Tibial nerve (tissue), 4 donors: ENCODE measurements around the gene TNNC1. TPM values are rescaled to one million over a fixed set of nuclear protein-coding genes. Genes with fewer than 3 reads are reported as not detected.

Experiments used
- DNase-seq, 2 donors: peaks; one replicate each; pipeline ENCODE4 v3.0.0-alpha.2; 2019; ENCODE audit warnings: low spot score in 2 of 2
- H3K27ac ChIP-seq, 4 donors: fragments of 200-600 bp; sonication (generic) in 3 of 4; one replicate each; pipeline ENCODE4 v1.5.1; 2017 to 2019; ENCODE audit warnings: mild to moderate bottlenecking in 1 of 4
- H3K27me3 ChIP-seq, 2 donors: fragments of 200-600 bp; sonication (generic) in 1 of 2; one replicate each; pipeline versions ENCODE4 v1.5.1 to v1.6.0; 2017 to 2019
- H3K36me3 ChIP-seq, 3 donors: fragments of 200-600 bp; sonication (generic); one replicate each; pipeline ENCODE4 v1.5.1; 2018 to 2019
- H3K4me1 ChIP-seq, 4 donors: fragments of 200-600 bp; sonication (generic) in 3 of 4; one replicate each; pipeline ENCODE4 v1.5.1; 2017 to 2019
- H3K4me3 ChIP-seq, 4 donors: fragments of 200-600 bp; sonication (generic) in 3 of 4; one replicate each; pipeline ENCODE4 v1.5.1; 2017 to 2019; ENCODE audit warnings: mild to moderate bottlenecking in 1 of 4, moderate library complexity in 1 of 4
- H3K9me3 ChIP-seq, 4 donors: fragments of 200-600 bp; sonication (generic) in 3 of 4; one replicate each; pipeline ENCODE4 v1.5.1; 2017 to 2019
- EP300 ChIP-seq, 2 donors: sonication (generic); formaldehyde crosslinking; IDR thresholded peaks; one replicate each; pipeline ENCODE4 v1.6.1; 2017; ENCODE audit warnings: antibody characterized with exemption in 2 of 2, mild to moderate bottlenecking in 1 of 2
- POLR2A ChIP-seq, 2 donors: fragments of 450-650 bp; IDR thresholded peaks; one replicate each; pipeline ENCODE4 v1.6.1; 2017; ENCODE audit warnings: antibody characterized with exemption in 2 of 2, mild to moderate bottlenecking in 2 of 2, moderate library complexity in 2 of 2
- WGBS, 2 donors: methylation state at CpG; one replicate each; pipeline ENCODE4 v1.1.5; 2018; 5-methylcytosine and 5-hydroxymethylcytosine counted together
- total RNA-seq, 4 donors: library from RNA; depleted of rRNA; stranded (reverse); fragments of >200 nt; gene quantifications; one replicate each; pipeline ENCODE4 v1.1.0, GENCODE V29; 2016
- TF ChIP-seq, protein P1 (sequence below), 5 experiments: fragments of 200-600 bp in 3 of 5; fragments of 450-650 bp in 2 of 5; sonication (generic) in 3 of 5; IDR thresholded peaks; one replicate each; pipeline ENCODE4 v1.5.1; 2016 to 2019; ENCODE audit warnings: antibody characterized with exemption in 5 of 5, mild to moderate bottlenecking in 3 of 5, moderate library complexity in 2 of 5

Gene TNNC1
- total RNA-seq, 4 donors from 2014 or later = 235 to 624 (median 535) TPM

DNA sequence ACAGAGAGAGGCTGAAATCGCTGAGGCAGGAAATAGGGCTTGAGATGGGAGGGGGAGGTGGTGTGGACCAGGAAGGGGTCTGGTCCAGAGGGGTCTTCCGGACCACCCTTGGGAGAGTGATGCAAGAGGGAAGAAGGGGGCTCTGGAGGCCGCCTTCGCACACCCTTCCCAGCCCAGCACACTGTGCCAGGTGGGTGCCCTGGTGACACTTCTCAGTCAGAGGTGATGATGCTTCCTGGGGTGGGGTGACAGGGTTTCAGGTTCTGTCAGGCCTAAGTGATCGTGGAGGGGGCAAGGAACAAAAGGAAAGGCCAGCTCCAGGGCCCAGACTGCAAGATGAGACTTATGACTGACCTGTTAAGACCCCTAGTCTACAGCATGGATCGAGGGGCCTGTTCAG is 21.6 kb downstream of the TNNC1 start:
- Histone ChIP-seq H3K36me3 (no peaks in the 10 kb centered on the region), H3K27ac (peak overlapping the region in 3 of 4 donors; percentile 69 to 76 (median 74)), H3K4me1 (peaks cover 0 to 56% (median 25%) of the 10 kb centered on the region in 4 donors), H3K9me3 (no peaks in the 10 kb centered on the region), H3K4me3 (no peak overlapping the region), H3K27me3 (no peaks in the 10 kb centered on the region)
- DNase-seq = no peak
- TF ChIP-seq, protein P1, sequence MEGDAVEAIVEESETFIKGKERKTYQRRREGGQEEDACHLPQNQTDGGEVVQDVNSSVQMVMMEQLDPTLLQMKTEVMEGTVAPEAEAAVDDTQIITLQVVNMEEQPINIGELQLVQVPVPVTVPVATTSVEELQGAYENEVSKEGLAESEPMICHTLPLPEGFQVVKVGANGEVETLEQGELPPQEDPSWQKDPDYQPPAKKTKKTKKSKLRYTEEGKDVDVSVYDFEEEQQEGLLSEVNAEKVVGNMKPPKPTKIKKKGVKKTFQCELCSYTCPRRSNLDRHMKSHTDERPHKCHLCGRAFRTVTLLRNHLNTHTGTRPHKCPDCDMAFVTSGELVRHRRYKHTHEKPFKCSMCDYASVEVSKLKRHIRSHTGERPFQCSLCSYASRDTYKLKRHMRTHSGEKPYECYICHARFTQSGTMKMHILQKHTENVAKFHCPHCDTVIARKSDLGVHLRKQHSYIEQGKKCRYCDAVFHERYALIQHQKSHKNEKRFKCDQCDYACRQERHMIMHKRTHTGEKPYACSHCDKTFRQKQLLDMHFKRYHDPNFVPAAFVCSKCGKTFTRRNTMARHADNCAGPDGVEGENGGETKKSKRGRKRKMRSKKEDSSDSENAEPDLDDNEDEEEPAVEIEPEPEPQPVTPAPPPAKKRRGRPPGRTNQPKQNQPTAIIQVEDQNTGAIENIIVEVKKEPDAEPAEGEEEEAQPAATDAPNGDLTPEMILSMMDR (IDR thresholded peaks at IDR 0.05) = no peak
- TF ChIP-seq EP300 (IDR thresholded peaks at IDR 0.05) (no peak), POLR2A (IDR thresholded peaks at IDR 0.05) (no peak)
- 80 to 87% methylated on average over 5 to 6 of the region's 6 CpGs for WGBS, 2 donors

DNA sequence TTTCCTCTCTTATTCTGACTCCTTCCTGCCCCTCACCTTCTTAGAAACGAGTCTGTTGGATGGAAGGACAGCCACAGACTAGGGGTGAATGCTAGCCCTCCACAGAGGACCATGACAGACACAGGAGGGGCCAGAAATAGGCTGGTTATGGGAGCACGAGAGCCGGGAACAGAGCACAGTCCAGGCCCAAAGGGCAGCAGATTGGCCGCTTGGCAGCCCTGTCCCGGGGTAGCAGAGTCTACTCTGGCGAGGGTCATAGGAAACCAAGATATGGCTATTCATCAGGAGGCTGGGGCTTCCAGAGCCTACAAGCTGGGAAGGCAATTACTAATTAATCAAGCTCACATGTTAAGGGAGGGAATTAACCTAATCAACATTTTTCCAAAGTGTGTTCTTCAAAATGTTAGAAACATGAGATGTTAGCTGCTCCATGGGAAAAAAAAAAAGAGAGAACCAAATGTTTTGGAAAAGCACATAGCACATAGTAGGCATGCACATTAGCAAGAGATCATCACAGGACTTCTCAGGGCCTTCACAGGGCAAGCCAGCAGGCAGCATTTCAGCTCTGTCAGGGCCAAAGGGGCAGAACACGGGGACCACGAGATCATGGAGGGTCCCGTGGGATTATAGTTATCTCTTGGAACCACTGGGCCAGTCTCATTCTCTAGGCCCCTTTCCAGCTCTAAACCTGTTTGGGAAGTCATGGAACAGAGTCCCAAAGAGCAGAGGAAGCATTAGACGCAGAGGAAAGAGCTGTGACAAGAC is 22.2 kb downstream of the TNNC1 start:
- WGBS, 2 donors = 71 to 72% methylated on average over 9 to 10 of the region's 10 CpGs

DNA sequence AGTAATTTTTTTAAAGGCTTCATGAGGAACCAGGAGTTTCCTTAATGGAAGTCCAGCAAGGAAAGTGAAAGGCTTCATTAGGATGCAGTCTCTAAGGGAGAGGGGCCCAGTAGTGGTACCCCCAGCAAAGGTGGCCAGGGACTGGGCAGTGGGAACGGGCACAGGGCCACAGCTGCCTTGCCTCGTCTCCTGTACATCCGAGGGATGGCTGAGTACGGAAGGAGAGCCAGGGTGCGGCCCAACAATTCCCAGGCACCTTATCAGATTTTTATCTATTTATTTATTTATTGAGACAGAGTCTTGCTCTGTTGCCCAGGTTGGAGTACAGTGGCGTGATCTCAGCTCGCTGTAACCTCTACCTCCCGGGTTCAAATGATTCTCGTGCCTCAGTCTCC is 23.4 kb downstream of the TNNC1 start:
- H3K27ac ChIP-seq = peak overlapping the region in 1 of 4 donors; percentile 8
- 92 to 94% methylated on average over 9 of the region's 9 CpGs for WGBS, 2 donors
- DNase-seq = no peak

More for the DNA sequence above, 22.2 kb downstream of the TNNC1 start:
- Histone ChIP-seq H3K4me3 (no peak overlapping the region), H3K27me3 (no peaks in the 10 kb centered on the region), H3K9me3 (no peaks in the 10 kb centered on the region), H3K4me1 (peaks cover 0 to 50% (median 25%) of the 10 kb centered on the region in 4 donors), H3K27ac (peak overlapping the region in 2 of 4 donors; percentile 74 to 76), H3K36me3 (no peaks in the 10 kb centered on the region)
- TF ChIP-seq EP300 (IDR thresholded peaks at IDR 0.05) (no peak), POLR2A (IDR thresholded peaks at IDR 0.05) (no peak)
- TF ChIP-seq, protein P1 (IDR thresholded peaks at IDR 0.05) = no peak
- DNase-seq = no peak

DNA sequence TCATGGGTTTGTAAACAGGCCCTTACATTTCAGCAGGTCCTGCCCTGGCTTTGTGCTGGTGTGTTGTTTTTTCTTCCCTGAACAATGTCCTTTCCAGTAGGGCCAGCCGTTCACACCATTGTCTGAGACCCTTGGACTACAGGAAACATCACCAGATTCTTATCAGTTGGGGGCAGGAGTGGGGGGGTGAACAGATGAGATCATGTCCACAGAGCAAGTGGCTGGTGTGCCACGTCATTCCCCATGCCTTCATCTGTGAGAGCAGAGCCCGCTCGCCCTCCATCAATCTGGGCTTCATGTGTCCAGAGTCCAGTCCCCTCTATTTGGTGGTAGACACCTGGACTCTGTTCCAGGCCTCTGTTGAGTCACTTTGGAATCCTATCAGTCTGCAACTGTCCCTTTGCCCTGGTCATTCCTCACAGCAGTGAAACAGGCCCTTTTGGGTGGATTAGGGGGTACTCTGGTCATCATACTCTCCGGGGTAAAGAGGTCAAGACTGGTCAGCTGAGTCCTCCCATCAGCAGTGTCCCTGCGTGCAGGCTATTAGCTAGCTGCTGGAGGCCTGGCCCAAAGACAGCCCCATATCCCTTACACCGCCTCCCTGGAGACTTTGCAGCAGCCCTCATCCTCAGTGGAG is 23.9 kb downstream of the TNNC1 start:
- no peak for DNase-seq
- H3K4me1 ChIP-seq = peaks cover 0 to 35% (median 24%) of the 10 kb centered on the region in 4 donors
- 59 to 69% methylated on average over 7 of the region's 7 CpGs for WGBS, 2 donors
- no peaks in the 10 kb centered on the region for H3K36me3 ChIP-seq
- no peak overlapping the region for H3K4me3 ChIP-seq
- TF ChIP-seq POLR2A (IDR thresholded peaks at IDR 0.05) = no peak
- TF ChIP-seq, protein P1 (IDR thresholded peaks at IDR 0.05) = no peak
- no peak for TF ChIP-seq EP300 (IDR thresholded peaks at IDR 0.05)
- H3K27me3 ChIP-seq = no peaks in the 10 kb centered on the region
- H3K27ac ChIP-seq = peak overlapping the region in 1 of 4 donors; percentile 8
- H3K9me3 ChIP-seq = no peaks in the 10 kb centered on the region

More for the DNA sequence above, 23.4 kb downstream of the TNNC1 start:
- TF ChIP-seq POLR2A (IDR thresholded peaks at IDR 0.05) = no peak
- TF ChIP-seq, protein P1 (IDR thresholded peaks at IDR 0.05) = no peak
- no peak for TF ChIP-seq EP300 (IDR thresholded peaks at IDR 0.05)
- Histone ChIP-seq H3K4me3 (no peak overlapping the region), H3K4me1 (peaks cover 0 to 40% (median 25%) of the 10 kb centered on the region in 4 donors), H3K9me3 (no peaks in the 10 kb centered on the region), H3K27me3 (no peaks in the 10 kb centered on the region), H3K36me3 (no peaks in the 10 kb centered on the region)

DNA sequence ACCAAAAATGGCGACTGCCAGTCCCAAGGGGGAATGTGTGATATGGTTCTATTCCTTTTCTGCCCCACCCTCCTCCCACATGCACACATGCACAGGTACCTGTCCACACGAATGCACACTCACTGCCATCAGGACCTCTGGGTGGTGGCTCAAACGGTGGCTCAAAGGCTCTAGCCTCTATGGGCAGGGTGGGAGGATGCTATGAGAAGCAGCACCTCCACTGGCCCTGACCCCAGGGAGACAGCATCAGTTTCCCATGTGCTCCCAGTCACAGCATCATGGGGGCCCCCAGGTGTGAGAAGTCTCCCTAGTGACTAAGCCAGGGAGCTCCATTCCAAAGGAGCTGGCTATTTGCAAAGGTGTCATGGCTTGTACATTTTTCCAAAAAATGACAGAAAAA is 24.8 kb downstream of the TNNC1 start:
- 45 to 56% methylated on average over 3 of the region's 3 CpGs for WGBS, 2 donors
- H3K4me1 ChIP-seq = peaks cover 0 to 27% (median 22%) of the 10 kb centered on the region in 4 donors
- H3K27me3 ChIP-seq = no peaks in the 10 kb centered on the region
- H3K9me3 ChIP-seq = no peaks in the 10 kb centered on the region
- H3K36me3 ChIP-seq = no peaks in the 10 kb centered on the region
- no peak overlapping the region for H3K4me3 ChIP-seq
- H3K27ac ChIP-seq = peak overlapping the region in 1 of 4 donors; percentile 40
- no peak for DNase-seq
- no peak for TF ChIP-seq POLR2A (IDR thresholded peaks at IDR 0.05)
- TF ChIP-seq, protein P1 (IDR thresholded peaks at IDR 0.05) = no peak
- no peak for TF ChIP-seq EP300 (IDR thresholded peaks at IDR 0.05)
